ENCODE results near the gene SPDYE4.

Gene SPDYE4

DNA sequence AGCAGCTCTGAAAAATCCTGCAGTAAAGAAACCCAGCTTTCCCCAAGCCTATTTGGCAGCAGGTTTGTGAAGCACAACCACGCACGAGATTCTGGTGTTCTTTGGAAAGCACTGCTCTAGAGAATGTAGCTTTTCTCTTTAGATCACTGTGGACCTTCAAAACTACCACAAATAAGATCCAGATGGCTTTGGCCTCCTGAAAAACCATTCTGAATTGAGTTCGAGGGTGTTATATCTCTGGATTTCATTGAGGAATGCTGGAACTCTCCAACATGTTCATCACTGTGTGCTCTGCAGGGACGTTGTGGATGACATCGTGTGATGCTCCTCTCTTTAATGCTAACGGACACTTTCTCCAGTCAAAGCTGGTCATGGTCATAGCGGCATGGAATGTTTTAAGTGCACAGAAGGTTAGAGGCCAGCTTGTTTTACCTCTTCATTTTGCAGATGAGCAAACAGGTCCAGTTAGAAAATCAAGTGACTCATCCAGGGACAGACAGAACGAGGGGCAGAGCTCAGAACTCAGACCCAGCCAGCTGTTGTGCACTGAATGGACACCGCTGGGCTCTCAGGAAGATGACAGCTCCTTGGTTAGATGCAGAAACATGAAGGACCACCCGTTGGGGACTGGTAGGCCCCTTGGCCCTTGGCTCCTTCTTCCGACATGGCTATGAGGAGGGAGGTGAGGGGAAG is 50.9 kb downstream of the SPDYE4 start:
- no peaks in the 10 kb centered on the region for H3K9me3 ChIP-seq (ENCODE audit: control insufficient read depth in 1 of 2, low read length in 2 of 2)
- H3K36me3 ChIP-seq (ENCODE audit: control insufficient read depth in 1 of 2, insufficient read depth in 2 of 2, low read length in 2 of 2) = no peaks in the 10 kb centered on the region
- no peak overlapping the region for H3K27ac ChIP-seq (ENCODE audit: low read length)
- H3K27me3 ChIP-seq (ENCODE audit: low read depth, low read length) = no peaks in the 10 kb centered on the region
- H3K4me1 ChIP-seq (ENCODE audit: control insufficient read depth in 1 of 2, insufficient read depth in 2 of 2, low read length in 2 of 2) = peaks cover 0 to 17% of the 10 kb centered on the region in 2 donors
- H3K4me3 ChIP-seq (ENCODE audit: low read depth in 1 of 2, low read length in 2 of 2) = no peak overlapping the region

DNA sequence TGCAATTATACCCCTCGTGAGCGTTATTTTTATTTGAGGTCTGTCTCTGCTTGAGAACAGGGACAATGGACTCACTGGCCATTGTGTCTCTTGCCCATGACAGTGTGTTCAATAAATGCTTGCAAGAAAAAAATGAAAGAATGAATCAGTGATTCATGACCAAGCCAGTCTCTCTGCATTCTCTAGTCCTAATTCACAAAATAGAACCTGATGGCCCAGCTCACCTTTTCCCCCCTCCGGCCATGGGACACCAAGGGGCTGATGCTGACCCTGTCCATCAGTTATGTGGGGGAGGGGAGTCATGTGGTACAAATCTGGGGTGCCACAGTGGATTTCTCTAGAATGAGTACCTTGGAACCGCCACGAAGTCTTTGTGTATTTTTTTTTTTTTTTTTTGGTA is 51.9 kb downstream of the SPDYE4 start:
- H3K27ac ChIP-seq (ENCODE audit: low read length) = no peak overlapping the region

GRCh38 chr17:8705427-8705826 is 52.9 kb downstream of the SPDYE4 start:
- Histone ChIP-seq H3K27ac (ENCODE audit: low read length) (no peak overlapping the region), H3K9me3 (ENCODE audit: control insufficient read depth in 1 of 2, low read length in 2 of 2) (no peaks in the 10 kb centered on the region), H3K4me3 (ENCODE audit: low read depth in 1 of 2, low read length in 2 of 2) (no peak overlapping the region), H3K27me3 (ENCODE audit: low read depth, low read length) (no peaks in the 10 kb centered on the region), H3K4me1 (ENCODE audit: control insufficient read depth in 1 of 2, insufficient read depth in 2 of 2, low read length in 2 of 2) (peaks cover 0 to 17% of the 10 kb centered on the region in 2 donors), H3K36me3 (ENCODE audit: control insufficient read depth in 1 of 2, insufficient read depth in 2 of 2, low read length in 2 of 2) (no peaks in the 10 kb centered on the region)

More for the DNA sequence above, 51.9 kb downstream of the SPDYE4 start:
- Histone ChIP-seq H3K4me3 (ENCODE audit: low read depth in 1 of 2, low read length in 2 of 2) (no peak overlapping the region), H3K4me1 (ENCODE audit: control insufficient read depth in 1 of 2, insufficient read depth in 2 of 2, low read length in 2 of 2) (peaks cover 0 to 17% of the 10 kb centered on the region in 2 donors), H3K36me3 (ENCODE audit: control insufficient read depth in 1 of 2, insufficient read depth in 2 of 2, low read length in 2 of 2) (no peaks in the 10 kb centered on the region), H3K9me3 (ENCODE audit: control insufficient read depth in 1 of 2, low read length in 2 of 2) (no peaks in the 10 kb centered on the region), H3K27me3 (ENCODE audit: low read depth, low read length) (no peaks in the 10 kb centered on the region)

GRCh38 chr17:8703001-8703400 is 55.3 kb downstream of the SPDYE4 start:
- no peak overlapping the region for H3K4me3 ChIP-seq (ENCODE audit: low read depth in 1 of 2, low read length in 2 of 2)
- no peak overlapping the region for H3K27ac ChIP-seq (ENCODE audit: low read length)
- H3K27me3 ChIP-seq (ENCODE audit: low read depth, low read length) = no peaks in the 10 kb centered on the region
- H3K36me3 ChIP-seq (ENCODE audit: control insufficient read depth in 1 of 2, insufficient read depth in 2 of 2, low read length in 2 of 2) = no peaks in the 10 kb centered on the region
- no peaks in the 10 kb centered on the region for H3K9me3 ChIP-seq (ENCODE audit: control insufficient read depth in 1 of 2, low read length in 2 of 2)
- peaks cover under 1 to 22% of the 10 kb centered on the region in 2 donors for H3K4me1 ChIP-seq (ENCODE audit: control insufficient read depth in 1 of 2, insufficient read depth in 2 of 2, low read length in 2 of 2)

DNA sequence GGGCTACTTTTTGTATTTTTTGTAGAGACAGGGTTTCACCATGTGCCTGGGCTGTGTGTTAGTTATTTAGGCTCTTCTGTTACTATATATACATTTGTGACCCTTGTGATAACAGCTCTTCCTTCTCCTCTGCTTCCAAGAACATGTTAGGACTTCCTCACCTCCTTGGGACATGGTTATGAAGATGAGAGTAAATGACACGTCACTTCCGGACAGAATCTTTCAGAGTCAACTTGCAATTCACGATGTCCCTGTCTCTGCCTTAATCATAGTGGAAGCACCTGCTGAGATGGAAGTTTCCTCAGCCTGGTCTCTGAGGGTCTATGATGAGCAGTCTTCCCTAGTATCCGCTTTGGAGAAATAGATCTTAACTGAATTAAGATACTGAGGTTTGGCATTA is 56.6 kb downstream of the SPDYE4 start:
- H3K4me1 ChIP-seq (ENCODE audit: control insufficient read depth in 1 of 2, insufficient read depth in 2 of 2, low read length in 2 of 2) = peaks cover 3 to 18% of the 10 kb centered on the region in 2 donors
- H3K27me3 ChIP-seq (ENCODE audit: low read depth, low read length) = no peaks in the 10 kb centered on the region
- H3K36me3 ChIP-seq (ENCODE audit: control insufficient read depth in 1 of 2, insufficient read depth in 2 of 2, low read length in 2 of 2) = no peaks in the 10 kb centered on the region
- H3K4me3 ChIP-seq (ENCODE audit: low read depth in 1 of 2, low read length in 2 of 2) = no peak overlapping the region
- no peak overlapping the region for H3K27ac ChIP-seq (ENCODE audit: low read length)
- no peaks in the 10 kb centered on the region for H3K9me3 ChIP-seq (ENCODE audit: control insufficient read depth in 1 of 2, low read length in 2 of 2)

GRCh38 chr17:8701221-8701620 is 57.1 kb downstream of the SPDYE4 start:
- Histone ChIP-seq H3K36me3 (ENCODE audit: control insufficient read depth in 1 of 2, insufficient read depth in 2 of 2, low read length in 2 of 2) (no peaks in the 10 kb centered on the region), H3K27ac (ENCODE audit: low read length) (no peak overlapping the region), H3K9me3 (ENCODE audit: control insufficient read depth in 1 of 2, low read length in 2 of 2) (no peaks in the 10 kb centered on the region), H3K4me1 (ENCODE audit: control insufficient read depth in 1 of 2, insufficient read depth in 2 of 2, low read length in 2 of 2) (peaks cover 3 to 19% of the 10 kb centered on the region in 2 donors), H3K27me3 (ENCODE audit: low read depth, low read length) (no peaks in the 10 kb centered on the region), H3K4me3 (ENCODE audit: low read depth in 1 of 2, low read length in 2 of 2) (no peak overlapping the region)
